ENCODE results near the gene OMP.
"Not testable (repeated sequence)": the region's sequence is repeated elsewhere in the genome, so short reads cannot be mapped to it uniquely, and the experiment has no call there.

OMP gene

GRCh38 chr11:77102246-77103210 lies at the start of gene OMP:
TSS of gene OMP (plus strand) at chr11:77102840. CDS start at chr11:77102840, 0 bp downstream.
- DNase-seq: no peak

- no peak for DNase-seq
Measured at GRCh38 chr11:77053217-77054015, 49.2 kb upstream of the OMP start.

GRCh38 chr11:77054084-77054483 lies 48.6 kb upstream of the OMP start:
- DNase-seq: no peak

- DNase-seq: no peak
Measured at GRCh38 chr11:77055101-77055561, 47.5 kb upstream of the OMP start.

- DNase-seq: no peak
Measured at GRCh38 chr11:77055913-77056312, 46.7 kb upstream of the OMP start.

GRCh38 chr11:77056814-77057402 lies 45.7 kb upstream of the OMP start:
- no peak for DNase-seq

- DNase-seq: no peak
Measured at GRCh38 chr11:77057938-77058474, 44.6 kb upstream of the OMP start.

- DNase-seq: no peak
Measured at GRCh38 chr11:77058900-77059299, 43.7 kb upstream of the OMP start.

GRCh38 chr11:77059806-77060205 lies 42.8 kb upstream of the OMP start:
- no peak for DNase-seq

- DNase-seq: no peak
Measured at GRCh38 chr11:77060234-77060633, 42.4 kb upstream of the OMP start.

- DNase-seq: not testable (repeated sequence)
Measured at GRCh38 chr11:77061258-77061657, 41.4 kb upstream of the OMP start.

- DNase-seq: no peak
Measured at GRCh38 chr11:77062924-77063323, 39.7 kb upstream of the OMP start.

GRCh38 chr11:77063407-77063806 lies 39.2 kb upstream of the OMP start:
- no peak for DNase-seq

GRCh38 chr11:77063861-77064260 lies 38.8 kb upstream of the OMP start:
- DNase-seq: no peak

GRCh38 chr11:77064648-77065217 lies 37.9 kb upstream of the OMP start:
- no peak for DNase-seq

GRCh38 chr11:77065878-77066228 lies 36.8 kb upstream of the OMP start:
- no peak for DNase-seq

GRCh38 chr11:77066229-77067042 lies 36.2 kb upstream of the OMP start, which contains the start of gene CAPN5:
TSS of gene CAPN5 (plus strand) at chr11:77066971. CDS start at chr11:77084887, 17,916 bp downstream.
- peak; percentile 86 for DNase-seq

GRCh38 chr11:77067861-77068443 lies 34.7 kb upstream of the OMP start:
- DNase-seq: no peak

GRCh38 chr11:77068457-77069335 lies 33.9 kb upstream of the OMP start:
- DNase-seq: no peak

GRCh38 chr11:77069336-77069968 lies 33.2 kb upstream of the OMP start:
- no peak for DNase-seq
